Liver (tissue), 9 donors: ENCODE results near the gene MAP3K9. TPM values are rescaled to one million over a fixed set of nuclear protein-coding genes. Genes with fewer than 3 reads are reported as not detected.

Experiments used
- DNase-seq: peaks from one replicate; pipeline ENCODE4 v3.0.0-alpha.2; 2017; ENCODE audit warnings: low spot score
- H3K27ac ChIP-seq, 2 donors: one replicate each; pipeline ENCODE4 v1.7.0; 2013; ENCODE audit warnings: inconsistent platforms in 2 of 2, low read length in 2 of 2, control low read depth in 1 of 2, low read depth in 1 of 2, mild to moderate bottlenecking in 1 of 2
- H3K27me3 ChIP-seq, 4 donors: one replicate each; pipeline versions ENCODE4 v1.6.1 to v1.7.0; 2013; ENCODE audit warnings: low read length in 3 of 4, inconsistent platforms in 1 of 4, mild to moderate bottlenecking in 1 of 4, moderate library complexity in 1 of 4; ENCODE audit not compliant: control insufficient read depth in 4 of 4, insufficient read depth in 4 of 4
- H3K36me3 ChIP-seq, 4 donors: one replicate each; pipeline versions ENCODE4 v1.6.1 to v1.7.0; 2013; ENCODE audit warnings: low read length in 3 of 4, mild to moderate bottlenecking in 3 of 4, low read depth in 1 of 4, moderate library complexity in 1 of 4; ENCODE audit not compliant: control insufficient read depth in 4 of 4, insufficient read depth in 3 of 4
- H3K4me1 ChIP-seq, 4 donors: one replicate each; pipeline versions ENCODE4 v1.6.1 to v1.7.0; 2013; ENCODE audit warnings: low read length in 3 of 4, mild to moderate bottlenecking in 3 of 4, moderate library complexity in 1 of 4; ENCODE audit not compliant: control insufficient read depth in 4 of 4, insufficient read depth in 4 of 4
- H3K4me3 ChIP-seq, 3 donors: one replicate each; pipeline versions ENCODE4 v1.6.1 to v1.7.0; 2013; ENCODE audit warnings: low read length in 3 of 3, control low read depth in 1 of 3, low read depth in 1 of 3, mild to moderate bottlenecking in 1 of 3
- H3K9ac ChIP-seq, 2 donors: one replicate each; pipeline ENCODE4 v1.7.0; 2013; ENCODE audit warnings: low read length in 2 of 2, mild to moderate bottlenecking in 2 of 2, moderate library complexity in 2 of 2, control low read depth in 1 of 2, low read depth in 1 of 2
- H3K9me3 ChIP-seq, 4 donors: one replicate each; pipeline versions ENCODE4 v1.6.1 to v1.7.0; 2013; ENCODE audit warnings: low read length in 3 of 4; ENCODE audit not compliant: control insufficient read depth in 4 of 4
- CTCF ChIP-seq: fragments of 150-350 bp; IDR thresholded peaks from 2 replicates; pipeline ENCODE4 v1.5.1; 2017; ENCODE audit warnings: improper control_type of control experiment, low read depth, low read length; ENCODE audit not compliant: missing input control
- FOXA1 ChIP-seq: IDR thresholded peaks from 2 replicates; pipeline ENCODE4 v1.6.1; 2016; ENCODE audit warnings: antibody characterized with exemption
- FOXA2 ChIP-seq: IDR thresholded peaks from 2 replicates; pipeline ENCODE4 v1.6.1; 2016; ENCODE audit warnings: antibody characterized with exemption
- GABPA ChIP-seq, 2 donors: IDR thresholded peaks in 1 of 2; conservative IDR thresholded peaks in 1 of 2; 2 replicates each; pipeline ENCODE4 v1.6.1; 2016; ENCODE audit warnings: antibody characterized with exemption in 2 of 2, mild to moderate bottlenecking in 1 of 2, moderate library complexity in 1 of 2
- HNF4A ChIP-seq, 2 donors: conservative IDR thresholded peaks; 2 replicates each; pipeline ENCODE4 v1.6.1; 2016; ENCODE audit warnings: antibody characterized with exemption in 2 of 2, mild to moderate bottlenecking in 2 of 2
- HNF4G ChIP-seq: IDR thresholded peaks from 2 replicates; pipeline ENCODE4 v1.6.1; 2016; ENCODE audit warnings: antibody characterized with exemption
- JUND ChIP-seq, 2 donors: IDR thresholded peaks; 2 replicates each; pipeline ENCODE4 v1.6.1; 2016; ENCODE audit warnings: antibody characterized with exemption in 2 of 2
- MAX ChIP-seq: IDR thresholded peaks from 2 replicates; pipeline ENCODE4 v1.6.1; 2016; ENCODE audit warnings: antibody characterized with exemption
- NR2F2 ChIP-seq: IDR thresholded peaks from 2 replicates; pipeline ENCODE4 v1.6.1; 2016; ENCODE audit warnings: antibody characterized with exemption
- RXRA ChIP-seq, 2 donors: IDR thresholded peaks; 2 replicates each; pipeline ENCODE4 v1.6.1; 2017 to 2018; ENCODE audit warnings: antibody characterized with exemption in 2 of 2, mild to moderate bottlenecking in 1 of 2
- SP1 ChIP-seq: IDR thresholded peaks from 2 replicates; pipeline ENCODE4 v1.6.1; 2018; ENCODE audit warnings: antibody characterized with exemption, mild to moderate bottlenecking
- TAF1 ChIP-seq: conservative IDR thresholded peaks from 2 replicates; pipeline ENCODE4 v1.6.1; 2016; ENCODE audit warnings: antibody characterized with exemption, mild to moderate bottlenecking
- YY1 ChIP-seq: IDR thresholded peaks from 2 replicates; pipeline ENCODE4 v1.6.1; 2016; ENCODE audit warnings: antibody characterized with exemption, mild to moderate bottlenecking
- ZBTB33 ChIP-seq: IDR thresholded peaks from 2 replicates; pipeline ENCODE4 v1.6.1; 2016; ENCODE audit warnings: antibody characterized with exemption
- WGBS: extraction: QIAGEN DNeasy Blood & Tissue Kit; methylation state at CpG from one replicate; pipeline ENCODE4 v1.1.7; 2013; 5-methylcytosine and 5-hydroxymethylcytosine counted together
- polyA plus RNA-seq, 2 donors: library from polyadenylated mRNA; stranded (reverse) in 1 of 2; unstranded in 1 of 2; fragments of 200-250 nt in 1 of 2; fragments of >200 nt in 1 of 2; fragmentation: Nextera tagmentation in 1 of 2; extraction: Ambion mirVana in 1 of 2; gene quantifications; one replicate each; pipeline versions ENCODE4 v1.2.1 to v1.2.3, GENCODE V29; 2013 to 2015
- total RNA-seq, 2 donors: library from RNA; depleted of rRNA; stranded (reverse); fragments of >200 nt; gene quantifications; one replicate each; pipeline ENCODE4 v1.2.3, GENCODE V29; 2014
- TF ChIP-seq, protein P1 (sequence below): IDR thresholded peaks from 2 replicates; pipeline ENCODE4 v1.6.1; 2016; ENCODE audit warnings: antibody characterized with exemption, mild to moderate bottlenecking
- TF ChIP-seq, protein P2 (sequence below): IDR thresholded peaks from 2 replicates; pipeline ENCODE4 v1.6.1; 2016; ENCODE audit warnings: antibody characterized with exemption
- donor health status: healthy.
- donor health status: healthy.
- donor health status: healthy.
- donor health status: healthy.
- donor health status: healthy.

Gene MAP3K9
- total and polyA plus RNA-seq, 4 donors: 0.65 to 5.2 (median 0.80) TPM

DNA sequence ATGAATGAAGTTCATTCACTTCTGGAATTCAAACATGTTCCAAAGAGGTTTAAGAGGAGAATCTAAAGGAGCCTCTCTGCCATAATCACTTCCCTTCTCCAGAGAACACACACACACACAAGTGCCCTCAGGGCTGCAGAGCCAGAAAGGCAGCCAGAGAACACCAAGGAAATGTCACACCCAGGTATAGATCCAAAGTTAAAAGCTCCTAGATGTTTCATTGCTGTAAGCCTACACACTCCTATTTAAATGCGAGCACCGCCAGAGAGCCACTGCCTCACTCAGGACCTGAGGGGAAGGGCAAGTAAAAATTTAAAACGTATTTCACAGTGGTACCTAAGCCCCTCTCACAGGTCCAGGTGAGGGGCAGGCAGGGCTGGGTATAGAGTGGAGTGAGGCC lies 85.2 kb downstream of the MAP3K9 start:
- Histone ChIP-seq H3K4me3 (no peak overlapping the region), H3K27me3 (no peaks in the 10 kb centered on the region), H3K4me1 (peaks cover 3 to 11% (median 8%) of the 10 kb centered on the region in 4 donors), H3K27ac (no peak overlapping the region), H3K36me3 (no peaks in the 10 kb centered on the region), H3K9ac (no peak overlapping the region), H3K9me3 (no peaks in the 10 kb centered on the region)
- no peak for DNase-seq
- TF ChIP-seq TAF1 (no peak), FOXA2 (no peak), HNF4A (conservative IDR thresholded peaks at IDR 0.05) (no peak), MAX (no peak), NR2F2 (no peak), ZBTB33 (no peak), FOXA1 (no peak), GABPA (IDR thresholded peaks at IDR 0.05 in 1 of 2, conservative IDR thresholded peaks at IDR 0.05 in 1 of 2) (no peak), SP1 (no peak), YY1 (no peak), RXRA (IDR thresholded peaks at IDR 0.05) (no peak)
- TF ChIP-seq, protein P1, sequence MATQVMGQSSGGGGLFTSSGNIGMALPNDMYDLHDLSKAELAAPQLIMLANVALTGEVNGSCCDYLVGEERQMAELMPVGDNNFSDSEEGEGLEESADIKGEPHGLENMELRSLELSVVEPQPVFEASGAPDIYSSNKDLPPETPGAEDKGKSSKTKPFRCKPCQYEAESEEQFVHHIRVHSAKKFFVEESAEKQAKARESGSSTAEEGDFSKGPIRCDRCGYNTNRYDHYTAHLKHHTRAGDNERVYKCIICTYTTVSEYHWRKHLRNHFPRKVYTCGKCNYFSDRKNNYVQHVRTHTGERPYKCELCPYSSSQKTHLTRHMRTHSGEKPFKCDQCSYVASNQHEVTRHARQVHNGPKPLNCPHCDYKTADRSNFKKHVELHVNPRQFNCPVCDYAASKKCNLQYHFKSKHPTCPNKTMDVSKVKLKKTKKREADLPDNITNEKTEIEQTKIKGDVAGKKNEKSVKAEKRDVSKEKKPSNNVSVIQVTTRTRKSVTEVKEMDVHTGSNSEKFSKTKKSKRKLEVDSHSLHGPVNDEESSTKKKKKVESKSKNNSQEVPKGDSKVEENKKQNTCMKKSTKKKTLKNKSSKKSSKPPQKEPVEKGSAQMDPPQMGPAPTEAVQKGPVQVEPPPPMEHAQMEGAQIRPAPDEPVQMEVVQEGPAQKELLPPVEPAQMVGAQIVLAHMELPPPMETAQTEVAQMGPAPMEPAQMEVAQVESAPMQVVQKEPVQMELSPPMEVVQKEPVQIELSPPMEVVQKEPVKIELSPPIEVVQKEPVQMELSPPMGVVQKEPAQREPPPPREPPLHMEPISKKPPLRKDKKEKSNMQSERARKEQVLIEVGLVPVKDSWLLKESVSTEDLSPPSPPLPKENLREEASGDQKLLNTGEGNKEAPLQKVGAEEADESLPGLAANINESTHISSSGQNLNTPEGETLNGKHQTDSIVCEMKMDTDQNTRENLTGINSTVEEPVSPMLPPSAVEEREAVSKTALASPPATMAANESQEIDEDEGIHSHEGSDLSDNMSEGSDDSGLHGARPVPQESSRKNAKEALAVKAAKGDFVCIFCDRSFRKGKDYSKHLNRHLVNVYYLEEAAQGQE: no peak
- TF ChIP-seq, protein P2, sequence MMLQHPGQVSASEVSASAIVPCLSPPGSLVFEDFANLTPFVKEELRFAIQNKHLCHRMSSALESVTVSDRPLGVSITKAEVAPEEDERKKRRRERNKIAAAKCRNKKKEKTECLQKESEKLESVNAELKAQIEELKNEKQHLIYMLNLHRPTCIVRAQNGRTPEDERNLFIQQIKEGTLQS: no peak
- 91% methylated on average over 3 of the region's 3 CpGs for WGBS

DNA sequence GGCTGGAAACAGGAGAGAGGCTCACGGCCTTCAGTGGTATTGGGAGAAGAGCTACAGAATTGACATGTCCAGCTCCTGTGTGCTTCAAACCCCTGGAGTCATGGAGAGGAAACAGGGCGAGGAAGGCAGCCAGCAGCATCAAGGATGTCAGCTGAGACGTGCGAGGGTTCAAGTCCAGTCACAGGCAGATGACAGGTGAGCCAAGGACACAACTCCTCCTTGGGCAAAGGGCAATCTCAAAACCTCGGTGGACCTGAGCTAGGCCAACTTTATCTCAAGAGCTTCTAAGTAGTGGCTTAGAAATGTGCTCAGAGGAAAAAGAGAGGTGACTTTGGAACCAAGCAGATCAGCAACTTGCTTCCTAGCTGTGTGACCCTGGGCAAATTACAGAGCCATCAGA lies 86.0 kb downstream of the MAP3K9 start:
- H3K9ac ChIP-seq: no peak overlapping the region
- no peak for DNase-seq
- no peak overlapping the region for H3K27ac ChIP-seq
- H3K4me1 ChIP-seq: peaks cover 3 to 11% (median 8%) of the 10 kb centered on the region in 4 donors
- WGBS: 83% methylated on average over 5 of the region's 5 CpGs
- TF ChIP-seq FOXA1: no peak
- no peak for TF ChIP-seq NR2F2
- no peak for TF ChIP-seq GABPA (IDR thresholded peaks at IDR 0.05 in 1 of 2, conservative IDR thresholded peaks at IDR 0.05 in 1 of 2)
- no peak for TF ChIP-seq CTCF
- TF ChIP-seq, protein P1: no peak
- TF ChIP-seq JUND (IDR thresholded peaks at IDR 0.05): no peak
- TF ChIP-seq HNF4G: no peak
- no peak for TF ChIP-seq HNF4A (conservative IDR thresholded peaks at IDR 0.05)
- no peak for TF ChIP-seq TAF1
- H3K36me3 ChIP-seq: no peaks in the 10 kb centered on the region
- no peaks in the 10 kb centered on the region for H3K27me3 ChIP-seq
- no peaks in the 10 kb centered on the region for H3K9me3 ChIP-seq
- no peak overlapping the region for H3K4me3 ChIP-seq
